ENCODE measurements around the gene CERCAM.
A peak's percentile ranks its signal among the peaks of the same experiment; 100 is the strongest.

Gene CERCAM

DNA sequence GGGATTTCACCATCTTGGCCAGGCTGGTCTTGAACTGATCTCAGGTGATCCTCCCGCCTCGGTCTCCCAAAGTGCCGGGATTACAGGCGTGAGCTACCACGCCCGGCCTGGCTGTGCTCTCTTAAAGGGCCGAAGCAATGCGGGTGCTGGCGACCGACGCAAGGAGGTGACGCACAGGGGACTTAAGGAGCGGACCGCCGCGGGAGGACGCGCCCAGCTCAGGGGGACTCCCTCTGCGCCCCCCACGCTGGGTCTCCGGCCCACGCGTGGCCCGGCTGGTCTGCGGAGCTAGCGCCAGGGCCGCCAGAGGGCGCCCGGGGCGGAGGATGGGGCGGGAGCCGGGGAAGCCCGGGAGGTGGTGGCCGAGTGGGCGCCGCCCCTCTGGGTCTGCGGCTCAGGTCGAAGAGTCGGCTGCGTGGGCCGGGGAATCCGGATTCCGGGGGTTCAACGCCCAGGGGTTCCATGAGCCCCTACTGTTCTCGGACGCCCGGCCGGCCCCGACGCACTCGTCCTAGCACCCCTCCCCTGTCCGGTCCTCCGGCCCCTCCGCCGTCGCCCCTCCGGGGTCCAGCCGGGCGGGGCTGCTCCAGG, 502 bp upstream of the CERCAM start (continued):
- TF ChIP-seq SP2 (tag by site-specific recombination; IDR thresholded peaks at IDR 0.05) (peak; percentile 46), ZBTB1 (tag by site-specific recombination; IDR thresholded peaks at IDR 0.05) (no peak), EGR2 (tag by site-specific recombination; IDR thresholded peaks at IDR 0.05; ENCODE audit: low read depth) (peak; percentile 81), ZBTB48 (tag by site-specific recombination; IDR thresholded peaks at IDR 0.05) (no peak), BCL11B (tag by site-specific recombination; IDR thresholded peaks at IDR 0.05; ENCODE audit: low read depth) (peak; percentile 6; the same call in 1 of the 2 replicates), ZBTB8A (tag by site-specific recombination; IDR thresholded peaks at IDR 0.05) (peak; percentile 90), ZNF140 (tag by site-specific recombination; IDR thresholded peaks at IDR 0.05) (no peak), ZNF239 (tag by site-specific recombination; IDR thresholded peaks at IDR 0.05) (no peak), ZBTB17 (tag by site-specific recombination; IDR thresholded peaks at IDR 0.05) (peak; percentile 11; the same call in 1 of the 2 replicates), ZNF658 (tag by site-specific recombination; IDR thresholded peaks at IDR 0.05) (no peak), ZNF596 (tag by site-specific recombination; IDR thresholded peaks at IDR 0.05) (no peak), HOXD13 (CRISPR knock-in tag; IDR thresholded peaks at IDR 0.05; ENCODE audit: borderline replicate concordance) (no peak), ZNF777 (tag by site-specific recombination; IDR thresholded peaks at IDR 0.05; ENCODE audit: borderline replicate concordance) (no peak), ZNF112 (tag by site-specific recombination; IDR thresholded peaks at IDR 0.05) (no peak), ZNF549 (tag by site-specific recombination; IDR thresholded peaks at IDR 0.05) (no peak), ZNF24 (tag by site-specific recombination; IDR thresholded peaks at IDR 0.05) (no peak), ZNF544 (tag by site-specific recombination; IDR thresholded peaks at IDR 0.05) (no peak), ZNF530 (tag by site-specific recombination; IDR thresholded peaks at IDR 0.05; ENCODE audit: low read depth) (no peak), ZXDB (tag by site-specific recombination; IDR thresholded peaks at IDR 0.05) (peak; percentile 48), ZNF529 (tag by site-specific recombination; IDR thresholded peaks at IDR 0.05; ENCODE audit: insufficient replicate concordance) (no peak), ZNF341 (tag by site-specific recombination; IDR thresholded peaks at IDR 0.05; ENCODE audit: low read depth) (peak; percentile 28; the same call in 1 of the 2 replicates)
- TF ChIP-seq, protein P1, sequence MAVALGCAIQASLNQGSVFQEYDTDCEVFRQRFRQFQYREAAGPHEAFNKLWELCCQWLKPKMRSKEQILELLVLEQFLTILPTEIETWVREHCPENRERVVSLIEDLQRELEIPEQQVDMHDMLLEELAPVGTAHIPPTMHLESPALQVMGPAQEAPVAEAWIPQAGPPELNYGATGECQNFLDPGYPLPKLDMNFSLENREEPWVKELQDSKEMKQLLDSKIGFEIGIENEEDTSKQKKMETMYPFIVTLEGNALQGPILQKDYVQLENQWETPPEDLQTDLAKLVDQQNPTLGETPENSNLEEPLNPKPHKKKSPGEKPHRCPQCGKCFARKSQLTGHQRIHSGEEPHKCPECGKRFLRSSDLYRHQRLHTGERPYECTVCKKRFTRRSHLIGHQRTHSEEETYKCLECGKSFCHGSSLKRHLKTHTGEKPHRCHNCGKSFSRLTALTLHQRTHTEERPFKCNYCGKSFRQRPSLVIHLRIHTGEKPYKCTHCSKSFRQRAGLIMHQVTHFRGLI (tag by site-specific recombination; IDR thresholded peaks at IDR 0.05), result peak; percentile 63
- TF ChIP-seq, protein P2, sequence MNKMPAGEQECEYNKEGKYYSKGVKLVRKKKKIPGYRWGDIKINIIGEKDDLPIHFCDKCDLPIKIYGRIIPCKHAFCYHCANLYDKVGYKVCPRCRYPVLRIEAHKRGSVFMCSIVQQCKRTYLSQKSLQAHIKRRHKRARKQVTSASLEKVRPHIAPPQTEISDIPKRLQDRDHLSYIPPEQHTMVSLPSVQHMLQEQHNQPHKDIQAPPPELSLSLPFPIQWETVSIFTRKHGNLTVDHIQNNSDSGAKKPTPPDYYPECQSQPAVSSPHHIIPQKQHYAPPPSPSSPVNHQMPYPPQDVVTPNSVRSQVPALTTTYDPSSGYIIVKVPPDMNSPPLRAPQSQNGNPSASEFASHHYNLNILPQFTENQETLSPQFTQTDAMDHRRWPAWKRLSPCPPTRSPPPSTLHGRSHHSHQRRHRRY (tag by site-specific recombination; IDR thresholded peaks at IDR 0.05), result no peak
- TF ChIP-seq, protein P3, sequence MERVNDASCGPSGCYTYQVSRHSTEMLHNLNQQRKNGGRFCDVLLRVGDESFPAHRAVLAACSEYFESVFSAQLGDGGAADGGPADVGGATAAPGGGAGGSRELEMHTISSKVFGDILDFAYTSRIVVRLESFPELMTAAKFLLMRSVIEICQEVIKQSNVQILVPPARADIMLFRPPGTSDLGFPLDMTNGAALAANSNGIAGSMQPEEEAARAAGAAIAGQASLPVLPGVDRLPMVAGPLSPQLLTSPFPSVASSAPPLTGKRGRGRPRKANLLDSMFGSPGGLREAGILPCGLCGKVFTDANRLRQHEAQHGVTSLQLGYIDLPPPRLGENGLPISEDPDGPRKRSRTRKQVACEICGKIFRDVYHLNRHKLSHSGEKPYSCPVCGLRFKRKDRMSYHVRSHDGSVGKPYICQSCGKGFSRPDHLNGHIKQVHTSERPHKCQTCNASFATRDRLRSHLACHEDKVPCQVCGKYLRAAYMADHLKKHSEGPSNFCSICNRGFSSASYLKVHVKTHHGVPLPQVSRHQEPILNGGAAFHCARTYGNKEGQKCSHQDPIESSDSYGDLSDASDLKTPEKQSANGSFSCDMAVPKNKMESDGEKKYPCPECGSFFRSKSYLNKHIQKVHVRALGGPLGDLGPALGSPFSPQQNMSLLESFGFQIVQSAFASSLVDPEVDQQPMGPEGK (tag by site-specific recombination; IDR thresholded peaks at IDR 0.05), result peak; percentile 77
- TF ChIP-seq, protein P4, sequence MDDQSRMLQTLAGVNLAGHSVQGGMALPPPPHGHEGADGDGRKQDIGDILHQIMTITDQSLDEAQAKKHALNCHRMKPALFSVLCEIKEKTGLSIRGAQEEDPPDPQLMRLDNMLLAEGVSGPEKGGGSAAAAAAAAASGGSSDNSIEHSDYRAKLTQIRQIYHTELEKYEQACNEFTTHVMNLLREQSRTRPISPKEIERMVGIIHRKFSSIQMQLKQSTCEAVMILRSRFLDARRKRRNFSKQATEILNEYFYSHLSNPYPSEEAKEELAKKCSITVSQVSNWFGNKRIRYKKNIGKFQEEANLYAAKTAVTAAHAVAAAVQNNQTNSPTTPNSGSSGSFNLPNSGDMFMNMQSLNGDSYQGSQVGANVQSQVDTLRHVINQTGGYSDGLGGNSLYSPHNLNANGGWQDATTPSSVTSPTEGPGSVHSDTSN (CRISPR knock-in tag; IDR thresholded peaks at IDR 0.05), result no peak
- TF ChIP-seq, protein P5, sequence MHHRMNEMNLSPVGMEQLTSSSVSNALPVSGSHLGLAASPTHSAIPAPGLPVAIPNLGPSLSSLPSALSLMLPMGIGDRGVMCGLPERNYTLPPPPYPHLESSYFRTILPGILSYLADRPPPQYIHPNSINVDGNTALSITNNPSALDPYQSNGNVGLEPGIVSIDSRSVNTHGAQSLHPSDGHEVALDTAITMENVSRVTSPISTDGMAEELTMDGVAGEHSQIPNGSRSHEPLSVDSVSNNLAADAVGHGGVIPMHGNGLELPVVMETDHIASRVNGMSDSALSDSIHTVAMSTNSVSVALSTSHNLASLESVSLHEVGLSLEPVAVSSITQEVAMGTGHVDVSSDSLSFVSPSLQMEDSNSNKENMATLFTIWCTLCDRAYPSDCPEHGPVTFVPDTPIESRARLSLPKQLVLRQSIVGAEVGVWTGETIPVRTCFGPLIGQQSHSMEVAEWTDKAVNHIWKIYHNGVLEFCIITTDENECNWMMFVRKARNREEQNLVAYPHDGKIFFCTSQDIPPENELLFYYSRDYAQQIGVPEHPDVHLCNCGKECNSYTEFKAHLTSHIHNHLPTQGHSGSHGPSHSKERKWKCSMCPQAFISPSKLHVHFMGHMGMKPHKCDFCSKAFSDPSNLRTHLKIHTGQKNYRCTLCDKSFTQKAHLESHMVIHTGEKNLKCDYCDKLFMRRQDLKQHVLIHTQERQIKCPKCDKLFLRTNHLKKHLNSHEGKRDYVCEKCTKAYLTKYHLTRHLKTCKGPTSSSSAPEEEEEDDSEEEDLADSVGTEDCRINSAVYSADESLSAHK (tag by site-specific recombination; IDR thresholded peaks at IDR 0.05), result no peak
- TF ChIP-seq, protein P6, sequence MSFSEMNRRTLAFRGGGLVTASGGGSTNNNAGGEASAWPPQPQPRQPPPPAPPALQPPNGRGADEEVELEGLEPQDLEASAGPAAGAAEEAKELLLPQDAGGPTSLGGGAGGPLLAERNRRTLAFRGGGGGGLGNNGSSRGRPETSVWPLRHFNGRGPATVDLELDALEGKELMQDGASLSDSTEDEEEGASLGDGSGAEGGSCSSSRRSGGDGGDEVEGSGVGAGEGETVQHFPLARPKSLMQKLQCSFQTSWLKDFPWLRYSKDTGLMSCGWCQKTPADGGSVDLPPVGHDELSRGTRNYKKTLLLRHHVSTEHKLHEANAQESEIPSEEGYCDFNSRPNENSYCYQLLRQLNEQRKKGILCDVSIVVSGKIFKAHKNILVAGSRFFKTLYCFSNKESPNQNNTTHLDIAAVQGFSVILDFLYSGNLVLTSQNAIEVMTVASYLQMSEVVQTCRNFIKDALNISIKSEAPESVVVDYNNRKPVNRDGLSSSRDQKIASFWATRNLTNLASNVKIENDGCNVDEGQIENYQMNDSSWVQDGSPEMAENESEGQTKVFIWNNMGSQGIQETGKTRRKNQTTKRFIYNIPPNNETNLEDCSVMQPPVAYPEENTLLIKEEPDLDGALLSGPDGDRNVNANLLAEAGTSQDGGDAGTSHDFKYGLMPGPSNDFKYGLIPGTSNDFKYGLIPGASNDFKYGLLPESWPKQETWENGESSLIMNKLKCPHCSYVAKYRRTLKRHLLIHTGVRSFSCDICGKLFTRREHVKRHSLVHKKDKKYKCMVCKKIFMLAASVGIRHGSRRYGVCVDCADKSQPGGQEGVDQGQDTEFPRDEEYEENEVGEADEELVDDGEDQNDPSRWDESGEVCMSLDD (tag by site-specific recombination; IDR thresholded peaks at IDR 0.05), result peak; percentile 69
- TF ChIP-seq, protein P7, sequence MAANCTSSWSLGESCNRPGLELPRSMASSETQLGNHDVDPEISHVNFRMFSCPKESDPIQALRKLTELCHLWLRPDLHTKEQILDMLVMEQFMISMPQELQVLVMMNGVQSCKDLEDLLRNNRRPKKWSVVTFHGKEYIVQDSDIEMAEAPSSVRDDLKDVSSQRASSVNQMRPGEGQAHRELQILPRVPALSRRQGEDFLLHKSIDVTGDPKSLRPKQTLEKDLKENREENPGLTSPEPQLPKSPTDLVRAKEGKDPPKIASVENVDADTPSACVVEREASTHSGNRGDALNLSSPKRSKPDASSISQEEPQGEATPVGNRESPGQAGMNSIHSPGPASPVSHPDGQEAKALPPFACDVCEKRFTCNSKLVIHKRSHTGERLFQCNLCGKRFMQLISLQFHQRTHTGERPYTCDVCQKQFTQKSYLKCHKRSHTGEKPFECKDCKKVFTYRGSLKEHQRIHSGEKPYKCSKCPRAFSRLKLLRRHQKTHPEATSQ (tag by site-specific recombination; IDR thresholded peaks at IDR 0.05), result no peak

All from HEK293 (cell line).